K562 (cell line): ENCODE results near the gene NMRK2. TPM values are rescaled to one million over a fixed set of nuclear protein-coding genes. Genes with fewer than 3 reads are reported as not detected.

ENCODE experiments used
- ATAC-seq: fragments of 200-7000 bp; cut with Tn5 transposase; 3 replicates; pipeline ENCODE4 v1.9.1; 2020; ENCODE audit warnings: moderate library complexity
- BruUV-seq: library from RNA; stranded (reverse); fragments of 400-500 nt; replicated peaks from 2 replicates; lab custom pipeline; 2021; lab: Mats Ljungman, UMichigan
- CTCF ChIA-PET: fragments of 300-600 bp; formaldehyde crosslinking; extraction: SDS; loops from one replicate; lab custom pipeline; 2021; ENCODE audit warnings: low intra/inter-chr PET ratio; lab: Yijun Ruan, JAX
- POLR2A ChIA-PET: fragments of 300-600, 350-650 bp; sonication (Branson Sonifier 250); formaldehyde crosslinking; extraction: SDS; loops from one replicate; lab custom pipeline; 2021; ENCODE audit warnings: antibody characterized with exemption, inconsistent platforms; lab: Yijun Ruan, JAX
- DNase-seq, 4 experiments: peaks; one replicate each; pipeline versions ENCODE4 v3.0.0 to v3.0.0-alpha.2; 2011 to 2018; ENCODE audit warnings: low spot score in 3 of 4, mixed read lengths in 3 of 4; ENCODE audit errors: extremely low read depth in 1 of 4
- FAIRE-seq: peaks from 2 replicates; lab custom pipeline; 2011; peaks lifted over from hg19 to GRCh38; lab: Jason Lieb, UNC
- H2AFZ ChIP-seq: 2 replicates; pipeline ENCODE4 v1.6.0; 2011; ENCODE audit warnings: low read depth, low read length, control low read depth, inconsistent platforms
- H3K27ac ChIP-seq: fragments of 200-600 bp; 3 replicates; pipeline ENCODE4 v1.8.0; 2011; ENCODE audit warnings: low read depth, mild to moderate bottlenecking, control low read depth, inconsistent platforms, low read length, moderate library complexity, mixed read lengths; ENCODE audit errors: extremely low read depth
- H3K27me3 ChIP-seq, 2 experiments: fragments of 300-600 bp in 1 of 2; 2 replicates in 1 of 2; 3 replicates in 1 of 2; pipeline versions ENCODE4 v1.6.0 to v1.8.0; 2011; ENCODE audit warnings: inconsistent platforms in 2 of 2, low read length in 2 of 2, mild to moderate bottlenecking in 1 of 2, mixed read lengths in 1 of 2, moderate library complexity in 1 of 2; ENCODE audit not compliant: control insufficient read depth in 2 of 2, insufficient read depth in 2 of 2
- H3K36me3 ChIP-seq: fragments of 300-600 bp; 3 replicates; pipeline ENCODE4 v1.8.0; 2011; ENCODE audit warnings: mild to moderate bottlenecking, low read length, inconsistent platforms; ENCODE audit not compliant: control insufficient read depth, insufficient read depth
- H3K4me1 ChIP-seq, 2 experiments: fragments of 200-600 bp in 1 of 2; replicated peaks in 1 of 2; 2 replicates in 1 of 2; 3 replicates in 1 of 2; pipeline versions ENCODE4 v1.5.1 to v1.8.0; 2011; ENCODE audit warnings: inconsistent platforms in 2 of 2, low read length in 2 of 2, mild to moderate bottlenecking in 1 of 2, mixed read lengths in 1 of 2, moderate library complexity in 1 of 2; ENCODE audit not compliant: control insufficient read depth in 2 of 2, insufficient read depth in 2 of 2
- H3K4me2 ChIP-seq: 2 replicates; pipeline ENCODE4 v1.6.1; 2011; ENCODE audit warnings: low read length, control low read depth, inconsistent platforms, mixed read lengths; ENCODE audit not compliant: insufficient read depth
- H3K4me3 ChIP-seq: fragments of 200-600 bp; sonication (generic), shearing (Covaris generic); 2 replicates; pipeline ENCODE4 v1.5.1; 2016; ENCODE audit warnings: control low read depth, inconsistent platforms
- H3K79me2 ChIP-seq: fragments of 200-600 bp; 3 replicates; pipeline ENCODE4 v1.8.0; 2011; ENCODE audit warnings: low read length, inconsistent platforms; ENCODE audit not compliant: control insufficient read depth, insufficient read depth
- H3K9ac ChIP-seq, 2 experiments: 2 replicates each; pipeline versions ENCODE4 v1.6.0 to v1.6.1; 2011; ENCODE audit warnings: low read depth in 2 of 2, low read length in 2 of 2, control low read depth in 1 of 2, inconsistent platforms in 1 of 2, mild to moderate bottlenecking in 1 of 2, mixed read lengths in 1 of 2; ENCODE audit not compliant: insufficient read depth in 1 of 2
- H3K9me1 ChIP-seq: one replicate; pipeline ENCODE4 v1.6.0; 2011; ENCODE audit warnings: inconsistent platforms, mild to moderate bottlenecking, low read length, moderate library complexity; ENCODE audit not compliant: control insufficient read depth, insufficient read depth
- H3K9me3 ChIP-seq: replicated peaks from 2 replicates; pipeline ENCODE4 v1.5.1; 2011; ENCODE audit warnings: low read depth, low read length, inconsistent platforms; ENCODE audit not compliant: control insufficient read depth, insufficient read depth
- H4K20me1 ChIP-seq: replicated peaks from 2 replicates; pipeline ENCODE4 v1.6.1; 2011; ENCODE audit warnings: low read length, inconsistent platforms, mixed read lengths; ENCODE audit not compliant: control insufficient read depth, insufficient read depth
- ARID3A ChIP-seq: IDR thresholded peaks from 2 replicates; pipeline ENCODE4 v1.6.1; 2012; ENCODE audit warnings: low read depth, low read length, improper control_type of control experiment, borderline replicate concordance
- DMBX1 ChIP-seq: fragments of 250-450 bp; sonication (Bioruptor Pico); IDR thresholded peaks from 2 replicates; pipeline ENCODE4 v1.8.0; 2022; ENCODE audit warnings: inconsistent platforms, mild to moderate bottlenecking, moderate library complexity, borderline replicate concordance
- HDAC1 ChIP-seq, 2 experiments: fragments of 450-650 bp; IDR thresholded peaks; 2 replicates each; pipeline ENCODE4 v1.6.1; 2016 to 2017; ENCODE audit warnings: inconsistent platforms in 1 of 2, mild to moderate bottlenecking in 1 of 2, moderate library complexity in 1 of 2
- MTA3 ChIP-seq: fragments of 450-650 bp; formaldehyde crosslinking; IDR thresholded peaks from 2 replicates; pipeline ENCODE4 v1.6.1; 2017; ENCODE audit warnings: mild to moderate bottlenecking, borderline replicate concordance
- ZBTB11 ChIP-seq, 3 experiments: fragments of 200-800 bp in 1 of 3; fragments of 250-450 bp in 1 of 3; fragments of 450-650 bp in 1 of 3; sonication (Bioruptor Pico) in 1 of 3; sonication (Bioruptor generic) in 1 of 3; formaldehyde crosslinking in 1 of 3; IDR thresholded peaks; 2 replicates each; pipeline versions ENCODE4 v1.6.1 to v1.8.0; 2016 to 2022; ENCODE audit warnings: mild to moderate bottlenecking in 2 of 3, missing genetic modification characterization in 2 of 3, missing compliant biosample characterization in 1 of 3, moderate library complexity in 1 of 3
- ZNF175 ChIP-seq: fragments of 200-800 bp; sonication (Bioruptor generic); IDR thresholded peaks from 2 replicates; pipeline ENCODE4 v1.6.1; 2016; ENCODE audit warnings: low read depth, mild to moderate bottlenecking, missing genetic modification characterization, missing compliant biosample characterization
- WGBS: fragments of 100-300 bp; shearing (Covaris generic); methylation state at CpG from one replicate; pipeline ENCODE4 v1.1.6; 2016; ENCODE audit warnings: low coverage, mixed read lengths; ENCODE audit not compliant: insufficient coverage; ENCODE audit errors: missing lambda C conversion rate; 5-methylcytosine and 5-hydroxymethylcytosine counted together
- in situ Hi-C: fragments of 300-500 bp; cut with MboI; formaldehyde crosslinking; loops from 4 replicates; pipeline ENCODE4 v1.15.0; 2018; ENCODE audit warnings: inconsistent platforms, mixed read lengths
- intact Hi-C: fragments of 100-400 bp; cut with micrococcal nuclease; formaldehyde crosslinking; loops from 2 replicates; pipeline ENCODE4 v1.14.2; 2022
- polyA plus RNA-seq, 8 experiments: library from polyadenylated mRNA; depleted of rRNA in 4 of 8; stranded (reverse) in 5 of 8; unstranded in 3 of 8; fragments of >200 nt; fragmentation: Nextera tagmentation in 2 of 8; fragmentation: Illumina TruSeq in 1 of 8; extraction: Ambion mirVana in 2 of 8; extraction: Trizol in 1 of 8; gene quantifications; 2 replicates each; pipeline versions ENCODE4 v1.2.1 to v1.2.3, GENCODE V29; 2011 to 2014; ENCODE audit warnings: inconsistent platforms in 1 of 8, missing spikeins in 1 of 8
- total RNA-seq, 7 experiments: library from RNA; depleted of rRNA in 6 of 7; stranded (reverse); fragments of >200 nt in 6 of 7; fragmentation: Illumina TruSeq in 2 of 7; extraction: Trizol in 2 of 7; gene quantifications; 2 replicates each; pipeline versions ENCODE4 v1.2.1 to v1.2.3, GENCODE V29; 2011 to 2021; ENCODE audit warnings: low replicate concordance in 1 of 7

Gene NMRK2
- total and polyA plus RNA-seq, 9 of the 15 experiments (the other 6 are each of a cell fraction or from before 2014, with no cell fraction given), result not detected

GRCh38 chr19:3984908-3985642 lies 52.2 kb downstream of the NMRK2 start, which contains the start of gene EEF2 (continued):
- TF ChIP-seq ARID3A, result no peak
- no peak for TF ChIP-seq DMBX1 (CRISPR knock-in tag)

- H3K4me2 ChIP-seq, result peak overlapping the region; percentile 100
- intact Hi-C loops, result loop anchor here (1.0 to 5.0 kb wide), 4 partner anchors 133 to 219 kb away; no protein-coding TSS in a partner anchor
- H3K9ac ChIP-seq, result peak overlapping the region; percentile 97 to 100
- H3K9me1 ChIP-seq, result peaks cover 17% of the 10 kb centered on the region
- H3K4me1 ChIP-seq, result peaks cover 25 to 52% of the 10 kb centered on the region in 2 experiments; a peak in 4 of 5 replicates
- no TSS peak for BruUV-seq
- ChIA-PET CTCF (interaction anchor here (1.0 to 3.4 kb wide), 2 partner anchors 201 to 219 kb away, joined by 4 to 31 read pairs; no protein-coding TSS in a partner anchor), POLR2A (interaction anchor here (0.6 to 9.7 kb wide), 40 partner anchors 9 to 489 kb away, joined by 3 to 215 read pairs (median 4); partner anchors contain the start of genes ATCAY, CREB3L3, DAPK3 and MRPL54)
- no peak for ATAC-seq
- H3K27me3 ChIP-seq, result no peaks in the 10 kb centered on the region
- in situ Hi-C loops, result no loop called here
- H2AFZ ChIP-seq, result peak overlapping the region; percentile 94
- peak overlapping the region; percentile 99 for H3K4me3 ChIP-seq
- H3K9me3 ChIP-seq, result 0 out of 2 replicates have a peak, but pooled peaks cover 2% of the 10 kb centered on the region
- peak overlapping the region; percentile 99 for H3K27ac ChIP-seq
- peaks cover 44% of the 10 kb centered on the region for H4K20me1 ChIP-seq
- no peak for FAIRE-seq
- DNase-seq, result no peak
- H3K36me3 ChIP-seq, result peaks cover 44% of the 10 kb centered on the region
- H3K79me2 ChIP-seq, result peaks cover 46% of the 10 kb centered on the region
- 1% methylated on average over 19 of the region's 19 CpGs for whole genome bisulfite sequencing
- no peak for TF ChIP-seq HDAC1 (IDR thresholded peaks at IDR 0.05)
- TF ChIP-seq ZNF175 (CRISPR knock-in tag), result no peak
- TF ChIP-seq ZBTB11 (CRISPR knock-in tag; IDR thresholded peaks at IDR 0.05), result 0 out of 6 replicates have a peak, but pooled peaks of 1 of the 3 experiments have one; percentile 4
- TF ChIP-seq MTA3, result peak; percentile 24; the same call in 1 of the 2 replicates
Observed at GRCh38 chr19:3985643-3986259, 52.9 kb downstream of the NMRK2 start.
